ENCODE results near the gene RHOV.

Gene RHOV

DNA sequence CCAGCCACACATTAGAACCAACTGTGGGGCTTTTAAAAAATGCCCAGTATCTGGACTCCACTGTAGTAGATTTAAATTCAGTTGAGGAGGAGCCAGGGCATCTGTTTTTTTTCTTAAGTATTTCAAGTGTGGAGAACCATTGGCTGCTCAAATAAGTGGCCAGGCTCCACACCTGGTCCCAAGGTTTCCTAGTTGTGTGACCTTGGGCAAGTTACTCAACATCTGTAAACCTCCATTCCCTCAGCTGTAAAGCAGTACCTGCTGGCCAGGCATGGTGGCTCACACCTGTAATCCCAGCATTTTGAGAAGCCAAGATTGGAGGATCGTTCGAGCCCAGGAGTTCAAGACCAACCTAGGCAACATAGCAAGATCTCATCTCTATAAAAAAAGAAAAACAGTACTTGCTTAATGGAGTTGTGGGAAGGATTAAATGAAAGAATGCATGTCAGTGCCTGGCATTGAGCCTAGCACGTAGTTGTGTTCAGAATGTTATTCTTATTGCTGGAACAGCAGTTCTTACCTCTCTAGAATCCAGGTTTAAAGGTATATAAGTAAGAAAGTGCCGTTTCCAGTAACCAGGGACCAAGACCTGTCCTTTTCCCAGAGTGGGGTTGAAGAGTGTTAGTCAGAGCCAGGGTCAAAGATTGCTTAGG, 47.5 kb downstream of the RHOV start:
- Mint-ChIP-seq H3K27me3 (no peaks in the 10 kb centered on the region), H3K4me3 (no peak overlapping the region), H3K36me3 (no peaks in the 10 kb centered on the region), H3K9me3 (ENCODE audit: low read depth) (no peaks in the 10 kb centered on the region), H3K4me1 (ENCODE audit: low read depth) (no peaks in the 10 kb centered on the region), H3K27ac (no peak overlapping the region)

GRCh38 chr15:40825661-40826422, 48.2 kb downstream of the RHOV start:
- no peaks in the 10 kb centered on the region for H3K36me3 Mint-ChIP-seq
- H3K27ac Mint-ChIP-seq: no peak overlapping the region
- H3K9me3 Mint-ChIP-seq (ENCODE audit: low read depth): no peaks in the 10 kb centered on the region
- no peaks in the 10 kb centered on the region for H3K4me1 Mint-ChIP-seq (ENCODE audit: low read depth)
- H3K4me3 Mint-ChIP-seq: no peak overlapping the region
- H3K27me3 Mint-ChIP-seq: no peaks in the 10 kb centered on the region

DNA sequence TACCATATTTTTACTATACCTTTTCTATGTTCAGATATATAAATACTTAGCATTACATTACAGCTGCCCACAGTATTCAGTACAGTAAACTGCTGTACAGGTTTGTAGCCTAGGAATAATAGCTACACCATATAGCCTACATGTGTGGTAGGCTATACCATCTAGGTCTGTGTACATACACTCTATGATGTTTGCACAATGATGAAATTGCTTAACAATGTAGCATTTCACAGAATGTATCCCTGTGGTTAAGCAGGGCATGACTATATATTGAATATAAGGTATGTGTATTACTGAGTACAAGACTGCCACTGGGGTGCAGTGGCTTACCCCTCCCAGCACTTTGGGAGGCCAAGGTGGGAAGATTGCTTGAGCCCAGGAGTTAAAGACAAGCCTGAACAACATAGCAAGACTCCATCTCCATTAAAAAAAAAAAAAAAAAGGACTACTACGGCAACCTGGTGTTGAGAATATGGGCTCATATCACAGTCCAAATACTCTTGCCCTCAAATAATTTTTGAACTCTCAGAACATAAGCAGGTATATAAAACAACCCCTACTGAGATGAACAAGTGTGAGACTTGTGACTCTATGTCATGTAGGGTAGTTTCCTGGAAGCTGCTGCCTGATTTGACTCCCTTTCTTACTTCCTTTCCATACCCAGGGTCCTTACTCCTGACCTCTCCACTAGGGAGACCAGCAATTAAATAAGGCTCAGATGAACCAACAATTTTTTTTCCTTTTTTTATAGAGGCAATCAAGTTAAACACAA, 50.3 kb downstream of the RHOV start:
- no peaks in the 10 kb centered on the region for H3K9me3 Mint-ChIP-seq (ENCODE audit: low read depth)
- no peaks in the 10 kb centered on the region for H3K4me1 Mint-ChIP-seq (ENCODE audit: low read depth)
- H3K4me3 Mint-ChIP-seq: no peak overlapping the region
- H3K36me3 Mint-ChIP-seq: no peaks in the 10 kb centered on the region
- H3K27me3 Mint-ChIP-seq: no peaks in the 10 kb centered on the region
- peak overlapping the region; percentile 6 for H3K27ac Mint-ChIP-seq

All from activated naive CD8-positive, alpha-beta T cell (primary cell).